Myocyte (in vitro differentiated cells): ENCODE data around the gene APCDD1L. TPM values are rescaled to one million over a fixed set of nuclear protein-coding genes. Genes with fewer than 3 reads are reported as not detected.

Experiments used
- DNase-seq: peaks from one replicate; pipeline ENCODE4 v3.0.0-alpha.2; 2012; ENCODE audit warnings: low read depth
- total RNA-seq: library from RNA; depleted of rRNA; stranded (reverse); fragments of >200 nt; gene quantifications from 2 replicates; pipeline ENCODE4 v1.2.3, GENCODE V29; 2014

APCDD1L gene
- total RNA-seq, 1 donor from 2014 or later: 0.11 TPM

- DNase-seq: no peak
Observed at GRCh38 chr20:58467572-58468527, 47.3 kb downstream of the APCDD1L start.

GRCh38 chr20:58466729-58467571, 48.2 kb downstream of the APCDD1L start:
- no peak for DNase-seq

GRCh38 chr20:58466095-58466708, 49.0 kb downstream of the APCDD1L start:
- DNase-seq: no peak

- DNase-seq: no peak
Observed at GRCh38 chr20:58464838-58465237, 50.4 kb downstream of the APCDD1L start.

- no peak for DNase-seq
Observed at GRCh38 chr20:58463256-58463655, 51.9 kb downstream of the APCDD1L start.

- no peak for DNase-seq
Observed at GRCh38 chr20:58461899-58462298, 53.3 kb downstream of the APCDD1L start.

- DNase-seq: no peak
Observed at GRCh38 chr20:58461104-58461503, 54.1 kb downstream of the APCDD1L start.

- no peak for DNase-seq
Observed at GRCh38 chr20:58459058-58459750, 56.0 kb downstream of the APCDD1L start.

- no peak for DNase-seq
Observed at GRCh38 chr20:58458342-58459057, 56.7 kb downstream of the APCDD1L start.

- DNase-seq: no peak
Observed at GRCh38 chr20:58457083-58457695, 58.0 kb downstream of the APCDD1L start.

- DNase-seq: no peak
Observed at GRCh38 chr20:58454460-58454859, 60.7 kb downstream of the APCDD1L start.

- DNase-seq: no peak
Observed at GRCh38 chr20:58453391-58453790, 61.8 kb downstream of the APCDD1L start.

- DNase-seq: no peak
Observed at GRCh38 chr20:58452667-58453255, 62.4 kb downstream of the APCDD1L start.

GRCh38 chr20:58450254-58450653, 64.9 kb downstream of the APCDD1L start:
- DNase-seq: no peak

GRCh38 chr20:58449681-58450221, 65.4 kb downstream of the APCDD1L start:
- no peak for DNase-seq

GRCh38 chr20:58448958-58449357, 66.2 kb downstream of the APCDD1L start:
- no peak for DNase-seq

- peak; percentile 63 for DNase-seq
Observed at GRCh38 chr20:58447511-58448391, 67.4 kb downstream of the APCDD1L start.

- DNase-seq: no peak
Observed at GRCh38 chr20:58446960-58447265, 68.3 kb downstream of the APCDD1L start.
